ENCODE results near the gene MGAT5. TPM values are rescaled to one million over a fixed set of nuclear protein-coding genes. Genes with fewer than 3 reads are reported as not detected.

Gene MGAT5
- polyA plus RNA-seq, 1 experiment: 115 TPM

GRCh38 chr2:134217924-134218323 is 35.9 kb upstream of the MGAT5 start:
- DNase-seq (ENCODE audit: low read depth, low spot score): no peak
- no peak overlapping the region for H3K27ac ChIP-seq (ENCODE audit: low read depth, low read length)
- ChIA-PET POLR2A (no interaction called here), CTCF (interaction anchor here (0.6 to 3.6 kb wide), 2 partner anchors 11 to 17 kb away, joined by 3 to 18 read pairs; no protein-coding TSS in a partner anchor)
- no peaks in the 10 kb centered on the region for H3K9me3 ChIP-seq (ENCODE audit: control insufficient read depth, insufficient read depth, low read length)
- H3K4me3 ChIP-seq (ENCODE audit: low read depth, low read length): no peak overlapping the region
- H3K27me3 ChIP-seq (ENCODE audit: control insufficient read depth, insufficient read depth, low read length): no peaks in the 10 kb centered on the region
- TF ChIP-seq CTCF (IDR thresholded peaks at IDR 0.05; ENCODE audit: low read depth, low read length): no peak

- no peaks in the 10 kb centered on the region for H3K27me3 ChIP-seq (ENCODE audit: control insufficient read depth, insufficient read depth, low read length)
- POLR2A ChIA-PET: no interaction called here
- CTCF ChIA-PET: interaction anchor here (0.6 to 3.6 kb wide), 2 partner anchors 11 to 17 kb away, joined by 3 to 18 read pairs; no protein-coding TSS in a partner anchor
These were observed 35.5 kb upstream of the MGAT5 start for GRCh38 chr2:134218414-134218813.

GRCh38 chr2:134218930-134219658 is 34.8 kb upstream of the MGAT5 start:
- DNase-seq (ENCODE audit: low read depth, low spot score): no peak
- POLR2A ChIA-PET: no interaction called here

More at GRCh38 chr2:134218414-134218813, 35.5 kb upstream of the MGAT5 start:
- no peak for TF ChIP-seq CTCF (IDR thresholded peaks at IDR 0.05; ENCODE audit: low read depth, low read length)
- Histone ChIP-seq H3K9me3 (ENCODE audit: control insufficient read depth, insufficient read depth, low read length) (no peaks in the 10 kb centered on the region), H3K4me3 (ENCODE audit: low read depth, low read length) (no peak overlapping the region), H3K27ac (ENCODE audit: low read depth, low read length) (no peak overlapping the region)
- DNase-seq (ENCODE audit: low read depth, low spot score): no peak

GRCh38 chr2:134220344-134220974 is 33.4 kb upstream of the MGAT5 start:
- Histone ChIP-seq H3K27me3 (ENCODE audit: control insufficient read depth, insufficient read depth, low read length) (no peaks in the 10 kb centered on the region), H3K4me3 (ENCODE audit: low read depth, low read length) (no peak overlapping the region), H3K27ac (ENCODE audit: low read depth, low read length) (no peak overlapping the region), H3K9me3 (ENCODE audit: control insufficient read depth, insufficient read depth, low read length) (no peaks in the 10 kb centered on the region)
- POLR2A ChIA-PET: no interaction called here
- no peak for DNase-seq (ENCODE audit: low read depth, low spot score)
- TF ChIP-seq CTCF (IDR thresholded peaks at IDR 0.05; ENCODE audit: low read depth, low read length): no peak
- CTCF ChIA-PET: interaction anchor here (0.7 to 1.0 kb wide), 3 partner anchors 13 to 337 kb away, joined by 3 to 6 read pairs (median 4); no protein-coding TSS in a partner anchor

More at GRCh38 chr2:134218930-134219658, 34.8 kb upstream of the MGAT5 start:
- Histone ChIP-seq H3K9me3 (ENCODE audit: control insufficient read depth, insufficient read depth, low read length) (no peaks in the 10 kb centered on the region), H3K27me3 (ENCODE audit: control insufficient read depth, insufficient read depth, low read length) (no peaks in the 10 kb centered on the region), H3K4me3 (ENCODE audit: low read depth, low read length) (no peak overlapping the region), H3K27ac (ENCODE audit: low read depth, low read length) (no peak overlapping the region)
- CTCF ChIA-PET: interaction anchor here (0.9 kb wide), 1 partner anchor 26 kb away, joined by 3 read pairs; no protein-coding TSS in a partner anchor
- no peak for TF ChIP-seq CTCF (IDR thresholded peaks at IDR 0.05; ENCODE audit: low read depth, low read length)

GRCh38 chr2:134224005-134224404 is 29.9 kb upstream of the MGAT5 start:
- DNase-seq (ENCODE audit: low read depth, low spot score): peak; percentile 46
- peaks cover 3% of the 10 kb centered on the region; the same call in 1 of the 2 replicates for H3K9me3 ChIP-seq (ENCODE audit: control insufficient read depth, insufficient read depth, low read length)
- ChIA-PET CTCF (interaction anchor here (0.9 to 3.3 kb wide), 5 partner anchors 17 to 339 kb away, joined by 3 to 16 read pairs (median 9); no protein-coding TSS in a partner anchor), POLR2A (interaction anchor here (0.7 to 1.1 kb wide), 4 partner anchors 17 to 210 kb away, joined by 3 read pairs; no protein-coding TSS in a partner anchor)
- no peaks in the 10 kb centered on the region for H3K27me3 ChIP-seq (ENCODE audit: control insufficient read depth, insufficient read depth, low read length)
- no peak for TF ChIP-seq CTCF (IDR thresholded peaks at IDR 0.05; ENCODE audit: low read depth, low read length)
- H3K4me3 ChIP-seq (ENCODE audit: low read depth, low read length): no peak overlapping the region
- no peak overlapping the region for H3K27ac ChIP-seq (ENCODE audit: low read depth, low read length)
